K562 (cell line): ENCODE data around the gene ADNP.

ENCODE experiments used
- CREM ChIP-seq: IDR thresholded peaks from 2 replicates; pipeline ENCODE4 v1.6.1; 2014; ENCODE audit warnings: antibody characterized with exemption, low read depth
- EGR1 ChIP-seq: fragments of 450-650 bp; conservative IDR thresholded peaks from 2 replicates; pipeline ENCODE4 v1.6.1; 2017; ENCODE audit warnings: mild to moderate bottlenecking
- FOXK1 ChIP-seq: sonication (generic); formaldehyde crosslinking; IDR thresholded peaks from 2 replicates; pipeline ENCODE4 v1.8.0; 2022; ENCODE audit warnings: missing genetic modification reagents, mild to moderate bottlenecking, borderline replicate concordance
- HDGF ChIP-seq: fragments of 450-650 bp; IDR thresholded peaks from 2 replicates; pipeline ENCODE4 v1.6.1; 2016
- HOXB6 ChIP-seq: fragments of 250-450 bp; sonication (Bioruptor Pico); IDR thresholded peaks from 2 replicates; pipeline ENCODE4 v1.5.1; 2022; ENCODE audit warnings: mild to moderate bottlenecking, borderline replicate concordance
- KDM1A ChIP-seq, 2 experiments: fragments of 450-650 bp; IDR thresholded peaks; 2 replicates each; pipeline ENCODE4 v1.6.1; 2016; ENCODE audit warnings: mild to moderate bottlenecking in 2 of 2
- STAG1 ChIP-seq: sonication (generic); formaldehyde crosslinking; IDR thresholded peaks from 2 replicates; pipeline ENCODE4 v1.5.0; 2020; ENCODE audit warnings: missing genetic modification reagents, borderline replicate concordance
- ZNF583 ChIP-seq: fragments of 250-450 bp; sonication (Bioruptor Pico); IDR thresholded peaks from 2 replicates; pipeline ENCODE4 v1.4.0; 2020
- ZNF764 ChIP-seq: fragments of 250-450 bp; sonication (Bioruptor Pico); IDR thresholded peaks from 2 replicates; pipeline ENCODE4 v1.4.0; 2020; ENCODE audit warnings: low read depth, mild to moderate bottlenecking, moderate library complexity
- TF ChIP-seq, protein P1 (sequence below): fragments of 250-450 bp; sonication (Bioruptor Pico); IDR thresholded peaks from 2 replicates; pipeline ENCODE4 v1.8.0; 2021; ENCODE audit warnings: borderline replicate concordance, mild to moderate bottlenecking, moderate library complexity; ENCODE audit not compliant: poor library complexity, severe bottlenecking
- TF ChIP-seq, protein P2 (sequence below): IDR thresholded peaks from 3 replicates; pipeline ENCODE4 v1.6.1; 2011; ENCODE audit warnings: borderline replicate concordance, mild to moderate bottlenecking; ENCODE audit not compliant: insufficient read length, insufficient read depth
- TF ChIP-seq, protein P3 (sequence below), 3 experiments: IDR thresholded peaks in 2 of 3; conservative IDR thresholded peaks in 1 of 3; 2 replicates each; pipeline ENCODE4 v1.5.1; 2011 to 2012; ENCODE audit warnings: low read length in 3 of 3, mild to moderate bottlenecking in 3 of 3, control low read depth in 2 of 3, improper control_type of control experiment in 1 of 3, inconsistent platforms in 1 of 3, low read depth in 1 of 3, mixed read lengths in 1 of 3, moderate library complexity in 1 of 3; ENCODE audit not compliant: insufficient read depth in 2 of 3
- TF ChIP-seq, protein P4 (sequence below), 2 experiments: fragments of 450-650 bp in 1 of 2; sonication (generic) in 1 of 2; formaldehyde crosslinking in 1 of 2; IDR thresholded peaks in 1 of 2; conservative IDR thresholded peaks in 1 of 2; 2 replicates each; pipeline versions ENCODE4 v1.6.1 to v1.8.1; 2016 to 2023; ENCODE audit warnings: mild to moderate bottlenecking in 2 of 2, moderate library complexity in 2 of 2, inconsistent platforms in 1 of 2, missing genetic modification reagents in 1 of 2

DNA sequence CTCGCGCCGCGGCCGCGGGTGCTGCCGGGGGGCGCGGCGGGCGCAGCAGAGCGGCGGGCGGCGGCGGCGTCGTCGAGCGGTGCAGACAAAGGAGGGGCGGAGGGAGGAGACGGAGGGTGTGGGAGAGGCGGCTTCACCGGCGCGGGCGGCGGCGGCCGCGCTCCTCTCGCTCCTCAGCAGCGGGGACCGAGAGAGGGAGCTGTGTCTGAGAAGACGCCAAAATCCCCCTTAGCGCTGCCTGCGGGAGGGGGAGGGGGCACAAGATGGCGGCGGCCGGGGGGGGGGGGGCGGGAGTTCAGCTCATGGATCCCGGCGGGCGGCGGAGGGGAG is 296 bp downstream of the ADNP start:
- TF ChIP-seq STAG1 (CRISPR knock-in tag), result no peak
- TF ChIP-seq, protein P1, sequence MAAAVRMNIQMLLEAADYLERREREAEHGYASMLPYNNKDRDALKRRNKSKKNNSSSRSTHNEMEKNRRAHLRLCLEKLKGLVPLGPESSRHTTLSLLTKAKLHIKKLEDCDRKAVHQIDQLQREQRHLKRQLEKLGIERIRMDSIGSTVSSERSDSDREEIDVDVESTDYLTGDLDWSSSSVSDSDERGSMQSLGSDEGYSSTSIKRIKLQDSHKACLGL (CRISPR knock-in tag), result no peak
- no peak for TF ChIP-seq EGR1
- no peak for TF ChIP-seq FOXK1 (CRISPR knock-in tag)
- TF ChIP-seq, protein P2, sequence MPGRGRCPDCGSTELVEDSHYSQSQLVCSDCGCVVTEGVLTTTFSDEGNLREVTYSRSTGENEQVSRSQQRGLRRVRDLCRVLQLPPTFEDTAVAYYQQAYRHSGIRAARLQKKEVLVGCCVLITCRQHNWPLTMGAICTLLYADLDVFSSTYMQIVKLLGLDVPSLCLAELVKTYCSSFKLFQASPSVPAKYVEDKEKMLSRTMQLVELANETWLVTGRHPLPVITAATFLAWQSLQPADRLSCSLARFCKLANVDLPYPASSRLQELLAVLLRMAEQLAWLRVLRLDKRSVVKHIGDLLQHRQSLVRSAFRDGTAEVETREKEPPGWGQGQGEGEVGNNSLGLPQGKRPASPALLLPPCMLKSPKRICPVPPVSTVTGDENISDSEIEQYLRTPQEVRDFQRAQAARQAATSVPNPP, result no peak
- TF ChIP-seq, protein P3, sequence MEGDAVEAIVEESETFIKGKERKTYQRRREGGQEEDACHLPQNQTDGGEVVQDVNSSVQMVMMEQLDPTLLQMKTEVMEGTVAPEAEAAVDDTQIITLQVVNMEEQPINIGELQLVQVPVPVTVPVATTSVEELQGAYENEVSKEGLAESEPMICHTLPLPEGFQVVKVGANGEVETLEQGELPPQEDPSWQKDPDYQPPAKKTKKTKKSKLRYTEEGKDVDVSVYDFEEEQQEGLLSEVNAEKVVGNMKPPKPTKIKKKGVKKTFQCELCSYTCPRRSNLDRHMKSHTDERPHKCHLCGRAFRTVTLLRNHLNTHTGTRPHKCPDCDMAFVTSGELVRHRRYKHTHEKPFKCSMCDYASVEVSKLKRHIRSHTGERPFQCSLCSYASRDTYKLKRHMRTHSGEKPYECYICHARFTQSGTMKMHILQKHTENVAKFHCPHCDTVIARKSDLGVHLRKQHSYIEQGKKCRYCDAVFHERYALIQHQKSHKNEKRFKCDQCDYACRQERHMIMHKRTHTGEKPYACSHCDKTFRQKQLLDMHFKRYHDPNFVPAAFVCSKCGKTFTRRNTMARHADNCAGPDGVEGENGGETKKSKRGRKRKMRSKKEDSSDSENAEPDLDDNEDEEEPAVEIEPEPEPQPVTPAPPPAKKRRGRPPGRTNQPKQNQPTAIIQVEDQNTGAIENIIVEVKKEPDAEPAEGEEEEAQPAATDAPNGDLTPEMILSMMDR (IDR thresholded peaks at IDR 0.05 in 2 of 3, conservative IDR thresholded peaks at IDR 0.05 in 1 of 3; ENCODE audit: insufficient read depth in 2 of 3, low read depth in 1 of 3, low read length in 3 of 3), result no peak
- no peak for TF ChIP-seq HDGF
- TF ChIP-seq CREM, result no peak
- no peak for TF ChIP-seq ZNF583 (CRISPR knock-in tag)
- TF ChIP-seq HOXB6, result no peak
- no peak for TF ChIP-seq ZNF764 (CRISPR knock-in tag)
- TF ChIP-seq, protein P4, sequence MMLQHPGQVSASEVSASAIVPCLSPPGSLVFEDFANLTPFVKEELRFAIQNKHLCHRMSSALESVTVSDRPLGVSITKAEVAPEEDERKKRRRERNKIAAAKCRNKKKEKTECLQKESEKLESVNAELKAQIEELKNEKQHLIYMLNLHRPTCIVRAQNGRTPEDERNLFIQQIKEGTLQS (IDR thresholded peaks at IDR 0.05), result no peak
- TF ChIP-seq, protein P4 (CRISPR knock-in tag; conservative IDR thresholded peaks at IDR 0.05), result no peak
- no peak for TF ChIP-seq KDM1A (IDR thresholded peaks at IDR 0.05)
